ENCODE measurements around the gene GADD45GIP1.

GADD45GIP1 gene

DNA sequence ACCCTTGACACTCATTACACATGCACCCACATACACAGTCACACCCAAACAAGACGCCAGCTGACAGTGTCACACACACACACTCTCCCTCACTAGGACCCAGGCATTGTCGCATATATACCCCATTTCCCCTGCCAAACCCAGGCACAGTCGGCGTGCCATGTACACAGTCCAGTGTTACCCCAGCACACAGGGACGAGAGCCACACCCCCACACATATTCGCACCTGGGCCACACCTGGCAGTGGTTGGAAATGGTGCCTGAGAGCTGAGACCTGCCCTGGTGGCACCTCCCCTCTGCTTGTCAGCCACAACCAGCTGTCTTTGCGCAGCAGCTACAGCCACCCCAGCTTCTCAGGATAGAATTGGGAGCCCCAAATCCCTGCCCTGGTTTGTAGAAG, 47.2 kb upstream of the GADD45GIP1 start:
- no peaks in the 10 kb centered on the region for H3K9me2 ChIP-seq (replicated peaks; ENCODE audit: low read depth, low read length)
- no peaks in the 10 kb centered on the region for H4K20me1 ChIP-seq (ENCODE audit: insufficient read depth, low read length, poor library complexity, severe bottlenecking)
- no peaks in the 10 kb centered on the region for H3F3A ChIP-seq (ENCODE audit: low read depth)
- no peak overlapping the region for H3K4me3 ChIP-seq (ENCODE audit: low read length, poor library complexity, severe bottlenecking)
- no peak overlapping the region for H2AFZ ChIP-seq (ENCODE audit: low read length)
- H3K4me1 ChIP-seq (ENCODE audit: insufficient read depth, low read length, poor library complexity, severe bottlenecking), result no peaks in the 10 kb centered on the region
- no peaks in the 10 kb centered on the region for H3K9me3 ChIP-seq (ENCODE audit: insufficient read depth, low read depth, low read length)
- no peaks in the 10 kb centered on the region for H3K79me2 ChIP-seq (ENCODE audit: insufficient read depth, low read length)
- no peaks in the 10 kb centered on the region for H3K27me3 ChIP-seq (ENCODE audit: insufficient read depth, low read length, poor library complexity, severe bottlenecking)
- TF ChIP-seq EZH2phosphoT487 (IDR thresholded peaks at IDR 0.05; ENCODE audit: borderline replicate concordance), result no peak
- TF ChIP-seq, protein P1, sequence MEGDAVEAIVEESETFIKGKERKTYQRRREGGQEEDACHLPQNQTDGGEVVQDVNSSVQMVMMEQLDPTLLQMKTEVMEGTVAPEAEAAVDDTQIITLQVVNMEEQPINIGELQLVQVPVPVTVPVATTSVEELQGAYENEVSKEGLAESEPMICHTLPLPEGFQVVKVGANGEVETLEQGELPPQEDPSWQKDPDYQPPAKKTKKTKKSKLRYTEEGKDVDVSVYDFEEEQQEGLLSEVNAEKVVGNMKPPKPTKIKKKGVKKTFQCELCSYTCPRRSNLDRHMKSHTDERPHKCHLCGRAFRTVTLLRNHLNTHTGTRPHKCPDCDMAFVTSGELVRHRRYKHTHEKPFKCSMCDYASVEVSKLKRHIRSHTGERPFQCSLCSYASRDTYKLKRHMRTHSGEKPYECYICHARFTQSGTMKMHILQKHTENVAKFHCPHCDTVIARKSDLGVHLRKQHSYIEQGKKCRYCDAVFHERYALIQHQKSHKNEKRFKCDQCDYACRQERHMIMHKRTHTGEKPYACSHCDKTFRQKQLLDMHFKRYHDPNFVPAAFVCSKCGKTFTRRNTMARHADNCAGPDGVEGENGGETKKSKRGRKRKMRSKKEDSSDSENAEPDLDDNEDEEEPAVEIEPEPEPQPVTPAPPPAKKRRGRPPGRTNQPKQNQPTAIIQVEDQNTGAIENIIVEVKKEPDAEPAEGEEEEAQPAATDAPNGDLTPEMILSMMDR (conservative IDR thresholded peaks at IDR 0.05; ENCODE audit: low read length), result no peak
- H3K9ac ChIP-seq (ENCODE audit: low read depth, low read length, poor library complexity, severe bottlenecking), result no peak overlapping the region
- no peak overlapping the region for H3K4me2 ChIP-seq (ENCODE audit: low read depth, low read length, poor library complexity, severe bottlenecking)
- no peaks in the 10 kb centered on the region for H3K36me3 ChIP-seq (ENCODE audit: insufficient read depth, low read length)

DNA sequence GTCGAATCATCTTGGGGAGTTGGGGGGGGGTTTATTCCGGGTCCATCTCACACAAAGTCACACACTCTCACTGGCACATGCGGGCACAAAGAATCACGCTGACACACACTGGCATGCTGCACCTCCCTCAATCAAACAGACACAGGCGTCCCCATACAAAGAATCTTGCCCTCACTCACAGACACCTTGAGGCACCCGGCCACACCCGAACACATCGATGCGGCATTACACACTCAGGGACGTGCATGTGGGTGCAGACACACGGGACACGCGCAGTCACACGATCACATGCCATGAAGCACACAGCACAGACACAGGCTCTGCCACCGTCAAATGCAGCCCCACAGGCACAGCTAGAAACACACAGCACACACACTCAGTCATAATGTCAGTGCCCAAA, 46.1 kb upstream of the GADD45GIP1 start:
- Histone ChIP-seq H3F3A (ENCODE audit: low read depth) (no peaks in the 10 kb centered on the region), H3K79me2 (ENCODE audit: insufficient read depth, low read length) (no peaks in the 10 kb centered on the region), H3K9me3 (ENCODE audit: insufficient read depth, low read depth, low read length) (no peaks in the 10 kb centered on the region), H3K4me3 (ENCODE audit: low read length, poor library complexity, severe bottlenecking) (no peak overlapping the region), H3K9me2 (replicated peaks; ENCODE audit: low read depth, low read length) (no peaks in the 10 kb centered on the region), H3K36me3 (ENCODE audit: insufficient read depth, low read length) (no peaks in the 10 kb centered on the region), H3K4me1 (ENCODE audit: insufficient read depth, low read length, poor library complexity, severe bottlenecking) (no peaks in the 10 kb centered on the region), H2AFZ (ENCODE audit: low read length) (no peak overlapping the region), H3K4me2 (ENCODE audit: low read depth, low read length, poor library complexity, severe bottlenecking) (no peak overlapping the region), H4K20me1 (ENCODE audit: insufficient read depth, low read length, poor library complexity, severe bottlenecking) (no peaks in the 10 kb centered on the region), H3K27me3 (ENCODE audit: insufficient read depth, low read length, poor library complexity, severe bottlenecking) (no peaks in the 10 kb centered on the region), H3K9ac (ENCODE audit: low read depth, low read length, poor library complexity, severe bottlenecking) (no peak overlapping the region)
- TF ChIP-seq EZH2phosphoT487 (IDR thresholded peaks at IDR 0.05; ENCODE audit: borderline replicate concordance), result no peak
- TF ChIP-seq, protein P1 (conservative IDR thresholded peaks at IDR 0.05; ENCODE audit: low read length), result no peak

DNA sequence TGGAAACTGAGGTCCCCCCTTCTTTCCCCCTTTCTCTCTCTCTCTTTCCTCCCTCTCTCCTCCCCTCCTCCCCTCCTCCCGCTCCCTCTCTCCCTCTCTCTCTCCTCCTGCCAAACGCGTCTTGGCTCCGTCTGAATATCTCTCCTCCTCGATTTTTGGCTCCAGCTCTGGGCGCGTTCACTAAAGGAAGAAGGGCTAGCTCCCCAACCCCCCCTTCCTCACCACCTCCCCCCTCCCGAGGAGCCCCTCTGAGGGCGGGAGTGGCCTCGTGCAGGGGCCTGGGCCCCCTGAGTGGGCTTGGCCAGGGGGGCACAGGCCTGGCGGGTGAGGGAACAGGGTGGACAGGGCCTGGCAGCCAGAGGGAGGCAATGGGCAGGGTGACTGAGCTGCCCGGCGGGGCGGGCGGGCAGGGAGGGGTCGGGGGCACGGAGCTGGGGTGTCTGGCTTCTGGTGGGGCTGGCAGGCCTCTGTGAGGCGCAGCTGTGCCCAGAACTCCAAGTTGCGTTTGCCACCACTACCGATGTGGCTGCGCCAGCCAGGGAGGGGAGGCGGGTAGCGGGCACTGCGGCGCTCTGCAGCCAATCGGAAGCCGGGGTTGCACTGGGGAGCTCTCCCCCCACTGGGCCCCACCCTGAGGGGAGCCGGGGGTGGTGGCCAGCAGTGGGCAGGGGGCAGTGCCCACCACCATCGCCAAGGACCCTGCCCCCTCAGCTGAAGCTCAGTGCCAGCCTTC, 45.3 kb upstream of the GADD45GIP1 start:
- Histone ChIP-seq H3F3A (ENCODE audit: low read depth) (no peaks in the 10 kb centered on the region), H4K20me1 (ENCODE audit: insufficient read depth, low read length, poor library complexity, severe bottlenecking) (no peaks in the 10 kb centered on the region)

More for the DNA sequence above, 45.3 kb upstream of the GADD45GIP1 start:
- TF ChIP-seq, protein P1 (conservative IDR thresholded peaks at IDR 0.05; ENCODE audit: low read length), result no peak
- no peak for TF ChIP-seq EZH2phosphoT487 (IDR thresholded peaks at IDR 0.05; ENCODE audit: borderline replicate concordance)
- Histone ChIP-seq H3K36me3 (ENCODE audit: insufficient read depth, low read length) (no peaks in the 10 kb centered on the region), H3K4me2 (ENCODE audit: low read depth, low read length, poor library complexity, severe bottlenecking) (no peak overlapping the region), H3K9ac (ENCODE audit: low read depth, low read length, poor library complexity, severe bottlenecking) (no peak overlapping the region), H3K4me3 (ENCODE audit: low read length, poor library complexity, severe bottlenecking) (no peak overlapping the region), H3K79me2 (ENCODE audit: insufficient read depth, low read length) (no peaks in the 10 kb centered on the region), H3K4me1 (ENCODE audit: insufficient read depth, low read length, poor library complexity, severe bottlenecking) (no peaks in the 10 kb centered on the region), H3K9me2 (replicated peaks; ENCODE audit: low read depth, low read length) (no peaks in the 10 kb centered on the region), H3K9me3 (ENCODE audit: insufficient read depth, low read depth, low read length) (no peaks in the 10 kb centered on the region), H3K27me3 (ENCODE audit: insufficient read depth, low read length, poor library complexity, severe bottlenecking) (no peaks in the 10 kb centered on the region), H2AFZ (ENCODE audit: low read length) (no peak overlapping the region)
